Urinary bladder (tissue), 4 donors: ENCODE measurements around the gene OR2AG2. TPM values are rescaled to one million over a fixed set of nuclear protein-coding genes. Genes with fewer than 3 reads are reported as not detected.
A peak's percentile ranks its signal among the peaks of the same experiment; 100 is the strongest.

ENCODE experiments used
- DNase-seq: peaks from one replicate; pipeline ENCODE4 v3.0.0-alpha.2; 2015; ENCODE audit errors: extremely low spot score
- H3K27ac ChIP-seq: one replicate; pipeline ENCODE4 v1.5.1; 2013; ENCODE audit warnings: low read depth, mild to moderate bottlenecking, moderate library complexity
- H3K36me3 ChIP-seq: one replicate; pipeline ENCODE4 v1.6.1; 2013; ENCODE audit warnings: mild to moderate bottlenecking, moderate library complexity; ENCODE audit not compliant: insufficient read depth
- H3K4me1 ChIP-seq: one replicate; pipeline ENCODE4 v1.6.1; 2013; ENCODE audit warnings: mild to moderate bottlenecking, moderate library complexity; ENCODE audit not compliant: insufficient read depth
- H3K4me3 ChIP-seq: one replicate; pipeline ENCODE4 v1.5.1; 2013; ENCODE audit warnings: low read depth, low read length
- WGBS: extraction: QIAGEN DNeasy Blood & Tissue Kit; methylation state at CpG from one replicate; pipeline ENCODE4 v1.1.7; 2013; 5-methylcytosine and 5-hydroxymethylcytosine counted together
- polyA plus RNA-seq: library from polyadenylated mRNA; stranded (reverse); fragments of 200-250 nt; gene quantifications from one replicate; pipeline ENCODE4 v1.2.3, GENCODE V29; 2013
- total RNA-seq: library from RNA; depleted of rRNA; stranded (reverse); fragments of >200 nt; gene quantifications from one replicate; pipeline ENCODE4 v1.2.3, GENCODE V29; 2014
- donor health status: healthy with polysubstance abuse.
- donor health status: healthy.

OR2AG2 gene
- total and polyA plus RNA-seq, 2 donors: 0.03 to 0.26 TPM

DNA sequence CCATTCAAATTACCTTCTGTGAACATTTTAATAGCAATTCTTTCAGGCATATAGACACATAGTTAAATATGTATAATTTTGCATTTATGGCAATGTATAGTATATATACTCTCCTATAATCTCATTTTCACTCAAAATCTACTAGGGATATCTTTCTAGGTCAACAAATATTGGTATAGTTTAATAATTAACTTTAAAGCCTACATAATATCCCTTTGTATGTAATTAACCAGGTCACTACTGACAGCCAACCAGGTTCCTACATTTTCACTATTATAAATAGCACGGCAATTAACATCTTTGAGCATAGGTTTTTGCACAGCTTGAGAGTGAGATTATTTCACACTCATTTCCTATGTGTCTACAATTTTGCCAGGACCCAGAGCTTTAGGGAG, 15.8 kb downstream of the OR2AG2 start:
- Histone ChIP-seq H3K36me3 (no peaks in the 10 kb centered on the region), H3K4me1 (no peaks in the 10 kb centered on the region), H3K4me3 (no peak overlapping the region), H3K27ac (no peak overlapping the region)
- WGBS: 81% methylated on average over 1 of the region's 1 CpG
- no peak for DNase-seq

DNA sequence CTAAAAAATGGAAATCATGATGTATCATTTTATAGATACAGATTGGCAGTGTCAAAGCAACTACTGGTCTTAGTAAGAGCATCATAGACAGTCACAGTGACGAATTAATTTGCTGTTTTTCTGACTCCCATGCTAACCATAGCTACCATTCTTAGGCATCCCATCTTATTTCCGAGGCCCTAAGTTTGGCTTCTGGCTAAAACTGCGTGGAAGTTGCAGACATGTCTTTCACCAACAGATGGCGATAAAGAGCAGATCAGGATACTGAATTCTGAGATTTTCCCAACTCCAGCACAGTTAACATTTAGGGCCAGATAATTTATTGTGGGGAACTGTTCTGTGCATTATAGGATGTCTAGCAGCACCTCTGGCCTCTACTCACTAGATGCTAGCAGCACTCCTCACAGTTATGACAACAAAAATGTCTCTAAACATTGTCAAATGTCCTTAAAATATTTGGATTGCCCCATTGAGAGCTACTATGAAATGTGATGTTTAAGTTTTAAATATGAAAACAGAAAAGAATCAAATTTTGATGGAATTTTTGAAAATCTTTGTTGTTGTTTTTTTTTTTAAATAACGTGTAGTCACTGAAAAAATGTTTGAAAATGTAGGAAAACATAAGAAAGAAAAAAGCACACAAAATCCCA, 16.3 kb downstream of the OR2AG2 start:
- Histone ChIP-seq H3K4me3 (no peak overlapping the region), H3K4me1 (no peaks in the 10 kb centered on the region), H3K36me3 (no peaks in the 10 kb centered on the region), H3K27ac (no peak overlapping the region)
- no peak for DNase-seq
- 7% methylated on average over 5 of the region's 5 CpGs for WGBS

DNA sequence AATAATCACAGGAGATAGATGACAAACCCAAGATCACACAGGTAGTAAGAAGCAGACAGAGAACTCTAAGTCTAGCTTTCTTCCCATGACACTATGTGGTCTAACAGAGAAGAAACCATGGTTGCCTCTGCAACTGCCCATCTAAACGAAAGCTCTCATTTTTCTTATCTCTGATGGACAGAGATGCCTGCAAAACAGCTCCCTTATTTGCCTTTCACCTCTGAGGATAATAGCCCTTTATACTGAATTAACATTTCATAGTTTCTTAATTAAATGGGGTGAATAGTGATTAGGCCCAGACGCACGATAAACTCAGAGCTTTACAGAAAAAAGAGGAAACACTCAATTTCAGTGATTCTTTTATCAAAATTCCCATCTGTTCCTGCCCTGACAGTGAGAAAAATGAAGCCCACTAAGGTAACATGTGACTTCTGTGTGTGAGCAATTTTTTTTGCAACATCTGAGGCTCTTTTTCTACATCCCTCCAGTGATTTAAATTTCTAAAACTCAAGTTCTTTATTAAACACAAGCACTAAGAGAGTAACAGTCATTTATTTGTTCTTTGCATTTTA, 24.6 kb downstream of the OR2AG2 start:
- WGBS: 74% methylated on average over 3 of the region's 3 CpGs
- H3K27ac ChIP-seq: no peak overlapping the region

DNA sequence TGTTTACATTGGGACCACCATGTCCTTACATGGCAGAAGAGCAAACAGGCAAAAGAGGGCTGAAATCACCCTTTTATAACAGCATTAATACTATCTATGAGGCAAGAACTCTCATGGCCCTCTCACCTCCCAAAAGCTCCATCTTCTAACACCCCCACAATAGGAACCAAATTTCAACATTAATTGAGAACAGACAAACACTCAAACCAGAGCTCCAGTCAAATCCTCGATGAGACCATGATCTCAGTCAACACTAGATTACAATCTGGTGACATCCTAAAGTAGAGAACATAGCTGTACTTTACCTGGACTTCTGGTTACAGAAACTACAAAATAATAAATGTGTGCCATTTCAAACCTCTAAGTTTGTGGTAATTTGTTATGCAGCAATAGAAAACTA, 25.1 kb downstream of the OR2AG2 start:
- DNase-seq: no peak
- Histone ChIP-seq H3K36me3 (no peaks in the 10 kb centered on the region), H3K4me3 (peak overlapping the region; percentile 34), H3K4me1 (no peaks in the 10 kb centered on the region), H3K27ac (peak overlapping the region; percentile 67)
- WGBS: 54% methylated on average over 1 of the region's 1 CpG

More for the DNA sequence above, 24.6 kb downstream of the OR2AG2 start:
- Histone ChIP-seq H3K4me1 (no peaks in the 10 kb centered on the region), H3K4me3 (no peak overlapping the region), H3K36me3 (no peaks in the 10 kb centered on the region)
- no peak for DNase-seq

DNA sequence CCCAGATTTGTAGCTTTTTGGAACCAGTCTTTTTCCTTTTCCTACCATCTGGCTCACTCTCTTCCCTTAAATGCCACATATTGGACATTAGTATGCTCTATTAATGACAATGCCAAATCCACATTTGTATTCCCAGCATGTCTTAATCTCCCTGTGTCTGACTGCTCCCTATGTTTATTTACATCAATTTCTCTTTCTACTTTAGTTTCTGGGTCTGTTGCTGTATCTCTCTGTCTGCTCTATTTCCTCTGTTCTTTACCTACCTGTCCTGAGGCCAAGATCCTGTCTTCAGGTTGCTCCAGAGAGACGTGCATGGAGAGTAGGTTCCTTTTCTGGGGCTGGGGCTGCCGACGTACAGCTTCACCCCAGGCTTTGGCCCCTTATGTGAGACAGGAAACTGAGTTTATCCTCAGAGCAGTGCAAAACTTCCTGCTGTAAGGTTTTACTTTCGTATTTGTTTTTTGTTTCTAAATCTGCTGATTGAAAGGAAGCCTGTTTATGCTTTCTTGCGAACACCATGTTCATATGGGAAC, 25.6 kb downstream of the OR2AG2 start:
- Histone ChIP-seq H3K27ac (peak overlapping the region; percentile 92), H3K4me1 (no peaks in the 10 kb centered on the region), H3K36me3 (no peaks in the 10 kb centered on the region), H3K4me3 (peak overlapping the region; percentile 34)
- no peak for DNase-seq
- 28% methylated on average over 5 of the region's 5 CpGs for WGBS

DNA sequence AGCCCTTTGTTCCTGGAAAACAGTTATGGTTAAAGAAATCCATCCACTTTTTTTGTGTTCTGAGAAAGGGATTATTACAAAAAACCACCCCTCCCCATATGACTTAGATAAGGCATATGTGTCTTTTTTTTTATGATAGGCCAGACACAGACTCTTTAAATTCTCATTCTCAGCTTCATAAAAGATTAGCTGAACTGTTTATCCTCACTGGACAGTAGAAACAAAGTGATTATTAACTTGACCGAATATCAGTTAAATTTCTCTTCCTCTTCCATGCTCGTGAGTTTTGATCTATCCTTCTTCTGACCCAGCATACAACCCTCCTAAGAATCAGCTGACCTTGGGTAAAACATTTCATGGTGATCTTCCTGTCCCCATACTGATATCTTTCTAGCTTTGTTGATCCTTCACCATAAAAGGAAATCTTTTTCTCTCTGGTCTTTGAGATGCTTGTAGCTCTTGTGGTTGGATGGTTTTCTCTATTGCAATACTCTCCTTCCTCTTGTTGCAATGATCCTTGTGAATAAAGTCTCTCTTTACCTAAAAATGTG, 26.2 kb downstream of the OR2AG2 start:
- no peaks in the 10 kb centered on the region for H3K4me1 ChIP-seq
- 35% methylated on average over 2 of the region's 2 CpGs for WGBS
- peak overlapping the region; percentile 34 for H3K4me3 ChIP-seq
- no peaks in the 10 kb centered on the region for H3K36me3 ChIP-seq
- no peak for DNase-seq
- H3K27ac ChIP-seq: no peak overlapping the region

DNA sequence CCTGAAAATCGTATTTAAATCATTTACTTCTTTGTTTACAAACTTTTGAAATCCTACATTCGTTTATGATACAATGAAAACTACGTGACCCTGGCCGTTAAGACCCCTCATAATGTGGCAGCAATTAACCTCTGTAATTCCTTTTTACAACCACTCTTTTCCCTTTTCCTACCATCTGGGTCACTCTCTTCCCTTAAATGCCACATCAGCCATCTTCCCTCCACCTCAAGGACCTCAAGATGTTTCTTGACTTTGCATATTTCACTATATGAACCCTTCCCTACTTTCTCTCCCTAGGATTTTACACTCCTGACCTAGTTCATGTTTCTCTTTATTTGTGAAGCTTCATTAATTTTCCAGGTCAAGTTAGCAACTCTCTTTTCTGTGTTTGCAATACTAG, 26.8 kb downstream of the OR2AG2 start:
- H3K36me3 ChIP-seq: no peaks in the 10 kb centered on the region
- no peaks in the 10 kb centered on the region for H3K4me1 ChIP-seq
- H3K27ac ChIP-seq: peak overlapping the region; percentile 38
- H3K4me3 ChIP-seq: peak overlapping the region; percentile 34
- 47% methylated on average over 4 of the region's 4 CpGs for WGBS
- no peak for DNase-seq

DNA sequence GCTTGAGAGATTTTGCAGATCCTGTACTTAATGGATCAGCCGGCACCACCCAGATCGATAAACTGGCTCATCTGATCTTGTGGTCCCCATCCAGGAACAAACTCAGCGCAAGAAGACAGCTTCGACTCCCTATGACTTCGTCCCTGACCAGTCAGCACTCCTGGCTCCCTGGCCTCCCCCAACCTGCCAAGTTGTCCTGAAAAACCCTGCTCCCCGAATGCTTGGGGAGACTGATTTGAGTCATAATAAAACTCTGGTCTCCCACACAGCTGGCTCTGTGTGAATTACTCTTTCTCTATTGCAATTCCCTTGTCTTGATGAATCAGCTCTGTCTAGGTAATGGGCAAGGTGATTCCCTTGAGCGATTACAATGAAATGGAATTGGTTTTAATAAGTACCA, 29.5 kb downstream of the OR2AG2 start:
- DNase-seq: no peak
- H3K27ac ChIP-seq: no peak overlapping the region
- no peaks in the 10 kb centered on the region for H3K36me3 ChIP-seq
- H3K4me3 ChIP-seq: peak overlapping the region; percentile 10
- WGBS: 76% methylated on average over 7 of the region's 7 CpGs
- no peaks in the 10 kb centered on the region for H3K4me1 ChIP-seq

DNA sequence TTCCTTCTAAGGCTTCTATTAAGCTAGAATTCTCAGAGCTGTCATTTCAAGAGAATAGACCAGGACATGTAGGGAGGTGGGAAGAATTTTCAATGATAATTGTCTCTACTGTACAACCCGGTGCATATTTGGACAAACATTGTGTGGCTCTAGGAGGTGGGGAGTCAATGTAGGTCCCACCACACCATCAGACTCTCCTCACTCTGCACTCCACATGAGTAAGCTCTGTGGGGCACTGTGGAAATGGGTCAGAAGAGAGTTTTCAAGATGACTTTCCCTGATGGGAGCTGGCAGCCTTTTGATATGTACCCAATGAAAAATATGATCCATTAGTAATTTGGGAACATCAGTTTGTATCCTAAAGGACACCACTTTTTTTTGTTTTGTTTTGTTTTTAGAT, 33.2 kb downstream of the OR2AG2 start:
- 89% methylated on average over 1 of the region's 1 CpG for WGBS
- Histone ChIP-seq H3K4me3 (no peak overlapping the region), H3K4me1 (no peaks in the 10 kb centered on the region), H3K27ac (no peak overlapping the region), H3K36me3 (no peaks in the 10 kb centered on the region)
- DNase-seq: no peak

DNA sequence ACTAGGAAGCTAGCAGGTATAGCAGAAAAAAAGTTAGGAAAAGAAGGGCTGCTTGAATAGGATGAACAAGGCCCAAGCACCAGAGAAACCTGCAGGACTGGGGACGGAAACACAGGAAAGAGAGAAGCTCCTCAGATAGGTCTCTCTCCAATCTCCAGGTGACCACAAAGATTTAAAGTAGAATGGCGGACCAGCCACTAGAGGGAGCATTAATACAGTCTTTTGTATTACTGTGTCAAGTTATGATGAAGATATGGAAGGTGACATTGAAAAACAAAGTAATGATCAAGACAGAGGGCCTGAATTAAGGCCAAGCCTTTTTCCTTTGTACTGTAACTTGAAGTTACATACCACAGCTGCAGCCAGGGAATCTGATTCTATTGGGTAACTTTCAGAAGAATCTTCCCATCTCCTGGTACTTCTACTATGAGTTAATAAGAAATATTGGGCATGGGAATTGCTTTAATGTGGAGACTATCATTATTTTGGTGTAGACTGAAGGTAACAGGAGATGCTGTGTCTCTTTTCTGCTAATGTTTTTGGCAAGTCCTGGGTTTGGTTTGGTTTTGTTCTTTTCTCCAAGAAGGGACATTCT, 33.8 kb downstream of the OR2AG2 start:
- DNase-seq: no peak
- H3K4me3 ChIP-seq: no peak overlapping the region
- WGBS: 17% methylated on average over 2 of the region's 2 CpGs
- no peaks in the 10 kb centered on the region for H3K4me1 ChIP-seq
- no peaks in the 10 kb centered on the region for H3K36me3 ChIP-seq
- H3K27ac ChIP-seq: no peak overlapping the region

DNA sequence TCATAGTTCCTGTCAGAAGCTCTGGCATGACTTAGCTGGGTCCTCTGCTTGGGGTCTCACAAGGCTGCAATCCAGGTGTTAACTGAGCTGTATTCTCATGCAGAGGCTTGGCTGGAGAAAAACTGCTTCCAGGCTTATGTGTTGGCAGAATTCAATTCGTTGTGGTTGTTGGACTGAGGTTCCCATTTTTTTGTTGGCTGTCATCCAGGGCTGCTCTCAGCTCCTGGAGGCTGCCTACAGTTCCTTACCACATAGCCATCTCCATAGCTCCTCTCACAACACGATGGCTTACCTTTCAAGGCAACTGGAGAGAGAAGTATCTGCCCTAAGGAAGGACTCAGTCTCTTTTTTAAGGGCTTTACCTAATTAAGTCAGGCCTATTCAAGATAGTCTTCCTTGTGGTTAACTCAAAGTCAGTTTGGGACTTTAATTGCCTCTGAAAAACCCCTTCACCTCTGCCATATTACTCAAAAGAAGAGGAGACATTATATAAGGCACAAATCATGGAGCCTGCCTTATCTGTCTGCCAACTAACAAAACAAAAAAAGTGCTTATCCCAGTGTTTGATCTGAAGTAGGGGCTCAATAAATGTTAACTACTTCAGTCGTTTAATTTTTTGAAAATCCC, 35.2 kb downstream of the OR2AG2 start:
- H3K36me3 ChIP-seq: no peaks in the 10 kb centered on the region
- no peak overlapping the region for H3K4me3 ChIP-seq
- WGBS: 47% methylated on average over 3 of the region's 3 CpGs
- DNase-seq: no peak
- no peaks in the 10 kb centered on the region for H3K4me1 ChIP-seq
- H3K27ac ChIP-seq: no peak overlapping the region

DNA sequence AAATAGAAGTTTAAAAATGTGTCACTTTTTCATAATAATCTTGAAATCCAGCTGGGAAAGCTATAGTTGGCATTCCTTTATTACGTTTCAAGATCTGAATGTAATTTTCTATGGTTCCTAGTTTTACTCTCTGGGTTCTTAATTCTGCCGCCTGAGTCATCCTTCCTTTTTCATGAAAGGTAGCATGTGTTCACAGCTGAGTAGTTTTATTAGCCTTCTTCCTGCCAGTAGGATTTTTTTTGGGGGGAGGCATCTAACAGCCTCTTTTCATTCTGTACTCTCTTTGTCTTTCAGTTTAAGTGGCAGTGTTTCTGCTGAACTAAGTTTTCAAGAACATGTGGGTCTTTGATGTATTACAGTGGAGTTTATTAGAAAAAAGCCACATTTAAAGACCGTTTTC, 36.5 kb downstream of the OR2AG2 start:
- no peak overlapping the region for H3K4me3 ChIP-seq
- H3K27ac ChIP-seq: no peak overlapping the region
- H3K4me1 ChIP-seq: no peaks in the 10 kb centered on the region
- 19% methylated on average over 3 of the region's 3 CpGs for WGBS
- no peaks in the 10 kb centered on the region for H3K36me3 ChIP-seq
- no peak for DNase-seq

DNA sequence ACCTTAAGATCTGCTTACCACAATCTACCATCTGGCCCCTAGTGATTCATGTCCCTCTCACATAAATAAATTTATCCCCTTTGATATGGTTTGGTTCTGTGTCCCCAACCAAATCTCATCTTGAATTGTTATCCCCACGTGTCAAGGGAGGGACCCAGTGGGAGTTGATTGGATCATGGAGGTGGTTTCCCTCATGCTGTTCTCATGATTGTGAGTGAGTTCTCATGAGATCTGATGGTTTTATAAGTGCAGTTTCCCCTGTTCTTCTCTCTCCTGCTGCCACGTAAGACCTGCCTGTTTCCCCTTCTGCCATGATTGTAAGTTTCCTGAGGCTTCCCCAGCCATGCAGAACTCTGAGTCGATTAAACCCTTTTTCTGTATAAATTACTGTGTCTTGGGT, 37.2 kb downstream of the OR2AG2 start:
- Histone ChIP-seq H3K36me3 (no peaks in the 10 kb centered on the region), H3K4me1 (no peaks in the 10 kb centered on the region), H3K27ac (no peak overlapping the region), H3K4me3 (no peak overlapping the region)
- 72% methylated on average over 3 of the region's 3 CpGs for WGBS
- DNase-seq: no peak
